ENCODE measurements around the gene DHX40.

- TF ChIP-seq POLR2AphosphoS5 (IDR thresholded peaks at IDR 0.05; ENCODE audit: low read depth, low read length): no peak
- TF ChIP-seq POLR2A (IDR thresholded peaks at IDR 0.05; ENCODE audit: low read depth, low read length): no peak
These were observed 51.8 kb downstream of the DHX40 start for GRCh38 chr17:59617156-59617732.

All from GM12892 (cell line).